Activated CD4-positive, alpha-beta T cell treated with anti-CD3 and anti-CD28 coated beads, Interleukin-2, amount 10 ng/mL, durations not matched to agents 24 days and 14 days (primary cell): ENCODE results near the gene NUBP1. TPM values are rescaled to one million over a fixed set of nuclear protein-coding genes. Genes with fewer than 3 reads are reported as not detected.
"Not testable (repeated sequence)": the region's sequence is repeated elsewhere in the genome, so short reads cannot be mapped to it uniquely, and the experiment has no call there.

Experiments
- DNase-seq: peaks from one replicate; pipeline ENCODE4 v3.0.0; 2022
- H3K27ac Mint-ChIP-seq: one replicate; pipeline ENCODE4 v1.8.0; 2022; ENCODE audit warnings: mild to moderate bottlenecking, mixed read lengths
- H3K27me3 Mint-ChIP-seq: one replicate; pipeline ENCODE4 v1.8.0; 2022; ENCODE audit warnings: mixed read lengths
- H3K36me3 Mint-ChIP-seq: one replicate; pipeline ENCODE4 v1.8.0; 2022; ENCODE audit warnings: low read depth, mild to moderate bottlenecking, mixed read lengths
- H3K4me1 Mint-ChIP-seq: one replicate; pipeline ENCODE4 v1.8.0; 2021; ENCODE audit warnings: mixed read lengths
- H3K4me3 Mint-ChIP-seq: one replicate; pipeline ENCODE4 v1.8.0; 2022; ENCODE audit warnings: mild to moderate bottlenecking, moderate library complexity, mixed read lengths
- H3K9me3 Mint-ChIP-seq: one replicate; pipeline ENCODE4 v1.8.0; 2021; ENCODE audit warnings: mixed read lengths
- intact Hi-C: fragments of 100-400 bp; cut with micrococcal nuclease; formaldehyde crosslinking; loops from one replicate; pipeline ENCODE4 v1.15.1; 2023
- total RNA-seq: library from RNA; stranded (reverse); gene quantifications from 2 replicates; pipeline ENCODE4 v1.2.3, GENCODE V29; 2022

NUBP1 gene
- total RNA-seq, 1 donor from 2014 or later, result 38.6 TPM

DNA sequence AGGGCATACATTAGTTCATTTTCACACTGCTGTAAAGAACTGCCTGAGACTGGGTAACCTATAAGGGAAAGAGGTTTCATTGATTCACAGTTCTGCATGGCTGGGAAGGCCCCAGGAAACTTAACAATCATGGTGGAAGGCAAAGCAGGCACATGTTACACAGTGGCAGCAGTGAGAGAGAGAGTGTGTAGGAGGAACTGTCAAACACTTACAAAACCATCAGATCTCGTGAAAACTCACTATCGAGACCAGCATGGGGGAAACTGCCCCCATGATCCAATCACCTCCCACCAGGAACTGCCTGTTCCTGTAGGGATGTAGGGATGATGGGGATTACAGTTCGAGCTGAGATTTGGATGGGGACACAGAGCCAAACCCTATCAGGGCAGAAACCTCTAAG lies 17.2 kb downstream of the NUBP1 start:
- intact Hi-C loops, result no loop called here
- Mint-ChIP-seq H3K4me3 (no peak overlapping the region), H3K27ac (no peak overlapping the region), H3K4me1 (peaks cover 3% of the 10 kb centered on the region), H3K27me3 (no peaks in the 10 kb centered on the region), H3K9me3 (peaks cover 6% of the 10 kb centered on the region), H3K36me3 (peaks cover 70% of the 10 kb centered on the region)
- no peak for DNase-seq

- Mint-ChIP-seq H3K27me3 (no peaks in the 10 kb centered on the region), H3K4me1 (peaks cover 3% of the 10 kb centered on the region), H3K27ac (no peak overlapping the region), H3K4me3 (no peak overlapping the region), H3K9me3 (peaks cover 6% of the 10 kb centered on the region), H3K36me3 (peaks cover 69% of the 10 kb centered on the region)
- intact Hi-C loops, result no loop called here
- no peak for DNase-seq
Measured at GRCh38 chr16:10761373-10761772, 17.7 kb downstream of the NUBP1 start.

- Mint-ChIP-seq H3K4me1 (peaks cover 3% of the 10 kb centered on the region), H3K27ac (no peak overlapping the region), H3K9me3 (peaks cover 6% of the 10 kb centered on the region), H3K27me3 (no peaks in the 10 kb centered on the region), H3K36me3 (peaks cover 66% of the 10 kb centered on the region), H3K4me3 (no peak overlapping the region)
- DNase-seq, result no peak
- intact Hi-C loops, result no loop called here
Measured at GRCh38 chr16:10762336-10763016, 18.8 kb downstream of the NUBP1 start.

GRCh38 chr16:10763456-10763855 lies 19.8 kb downstream of the NUBP1 start:
- Mint-ChIP-seq H3K27me3 (no peaks in the 10 kb centered on the region), H3K4me3 (no peak overlapping the region), H3K36me3 (peaks cover 64% of the 10 kb centered on the region), H3K4me1 (peaks cover 3% of the 10 kb centered on the region), H3K27ac (no peak overlapping the region), H3K9me3 (peaks cover 6% of the 10 kb centered on the region)
- DNase-seq, result no peak
- intact Hi-C loops, result no loop called here

DNA sequence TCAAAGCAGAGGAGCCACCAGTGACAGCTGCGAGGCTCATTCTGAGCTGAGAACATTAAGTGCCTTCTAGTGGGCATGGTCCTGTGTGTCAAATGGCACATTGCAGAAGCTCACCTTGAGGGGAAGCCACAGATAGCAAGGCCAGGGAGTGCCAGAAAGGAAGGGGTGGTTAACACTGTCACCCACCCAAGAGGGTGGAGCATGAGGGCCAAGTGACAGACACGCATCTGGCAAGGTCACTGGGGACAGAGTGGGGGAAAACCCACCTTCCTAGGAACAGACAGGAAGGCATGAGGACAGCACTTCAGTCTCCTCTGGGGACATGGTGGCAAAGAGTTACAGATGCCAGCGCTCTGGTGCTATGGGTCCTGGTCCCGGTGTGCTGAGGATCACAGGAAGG lies 22.1 kb downstream of the NUBP1 start:
- Mint-ChIP-seq H3K27ac (peak overlapping the region; percentile 15), H3K27me3 (no peaks in the 10 kb centered on the region), H3K4me3 (no peak overlapping the region), H3K4me1 (peaks cover 3% of the 10 kb centered on the region), H3K9me3 (peaks cover 6% of the 10 kb centered on the region), H3K36me3 (peaks cover 54% of the 10 kb centered on the region)
- DNase-seq, result no peak
- intact Hi-C loops, result no loop called here

GRCh38 chr16:10767127-10767526 lies 23.5 kb downstream of the NUBP1 start:
- Mint-ChIP-seq H3K4me3 (no peak overlapping the region), H3K27ac (no peak overlapping the region), H3K27me3 (no peaks in the 10 kb centered on the region), H3K9me3 (peaks cover 6% of the 10 kb centered on the region), H3K36me3 (peaks cover 42% of the 10 kb centered on the region), H3K4me1 (peaks cover 5% of the 10 kb centered on the region)
- intact Hi-C loops, result no loop called here
- DNase-seq, result no peak

- Mint-ChIP-seq H3K9me3 (no peaks in the 10 kb centered on the region), H3K27ac (no peak overlapping the region), H3K4me1 (peaks cover 7% of the 10 kb centered on the region), H3K27me3 (peaks cover 3% of the 10 kb centered on the region), H3K36me3 (peaks cover 23% of the 10 kb centered on the region), H3K4me3 (no peak overlapping the region)
- DNase-seq, result no peak
- intact Hi-C loops, result no loop called here
Measured at GRCh38 chr16:10769381-10769780, 25.7 kb downstream of the NUBP1 start.

GRCh38 chr16:10770907-10771306 lies 27.3 kb downstream of the NUBP1 start:
- peaks cover 12% of the 10 kb centered on the region for H3K27me3 Mint-ChIP-seq
- peaks cover 11% of the 10 kb centered on the region for H3K36me3 Mint-ChIP-seq
- no peak overlapping the region for H3K27ac Mint-ChIP-seq
- H3K4me1 Mint-ChIP-seq, result peaks cover 3% of the 10 kb centered on the region
- H3K4me3 Mint-ChIP-seq, result no peak overlapping the region
- intact Hi-C loops, result no loop called here
- H3K9me3 Mint-ChIP-seq, result no peaks in the 10 kb centered on the region
- peak; percentile 66 for DNase-seq

GRCh38 chr16:10776280-10776679 lies 32.6 kb downstream of the NUBP1 start:
- Mint-ChIP-seq H3K4me1 (peaks cover 4% of the 10 kb centered on the region), H3K4me3 (no peak overlapping the region), H3K36me3 (no peaks in the 10 kb centered on the region), H3K27me3 (peaks cover 36% of the 10 kb centered on the region), H3K27ac (no peak overlapping the region), H3K9me3 (no peaks in the 10 kb centered on the region)
- intact Hi-C loops, result no loop called here
- DNase-seq, result peak; percentile 65

GRCh38 chr16:10776923-10777322 lies 33.3 kb downstream of the NUBP1 start:
- intact Hi-C loops, result not testable (repeated sequence)

GRCh38 chr16:10777356-10777755 lies 33.7 kb downstream of the NUBP1 start:
- no peaks in the 10 kb centered on the region for H3K36me3 Mint-ChIP-seq
- intact Hi-C loops, result no loop called here
- DNase-seq, result no peak
- peaks cover 43% of the 10 kb centered on the region for H3K27me3 Mint-ChIP-seq
- H3K27ac Mint-ChIP-seq, result no peak overlapping the region
- H3K4me1 Mint-ChIP-seq, result peaks cover 4% of the 10 kb centered on the region
- no peak overlapping the region for H3K4me3 Mint-ChIP-seq
- H3K9me3 Mint-ChIP-seq, result no peaks in the 10 kb centered on the region

More at GRCh38 chr16:10776923-10777322, 33.3 kb downstream of the NUBP1 start:
- H3K4me1 Mint-ChIP-seq, H3K4me3 Mint-ChIP-seq, DNase-seq, H3K36me3 Mint-ChIP-seq, H3K9me3 Mint-ChIP-seq, H3K27ac Mint-ChIP-seq: not testable (repeated sequence)
- H3K27me3 Mint-ChIP-seq, result peaks cover 39% of the 10 kb centered on the region

DNA sequence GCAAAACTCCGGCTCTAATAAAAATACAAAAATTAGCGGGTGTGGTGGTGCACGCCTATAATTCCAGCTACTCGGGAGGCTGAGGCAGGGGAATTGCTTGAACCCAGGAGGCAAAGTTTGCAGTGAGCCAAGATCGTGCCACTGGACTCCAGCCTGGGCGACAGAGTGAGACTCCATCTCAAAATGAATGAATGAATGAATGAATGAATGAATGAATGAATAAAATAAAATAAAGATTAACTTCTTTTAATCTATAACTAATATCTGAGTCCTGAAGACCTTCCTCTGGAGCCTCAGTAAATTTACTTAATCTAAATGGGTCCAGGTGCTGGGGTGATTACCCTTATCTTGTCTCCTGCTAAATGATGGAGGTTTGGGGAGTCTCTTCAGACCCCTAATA lies 36.3 kb downstream of the NUBP1 start:
- peaks cover 46% of the 10 kb centered on the region for H3K27me3 Mint-ChIP-seq
- H3K4me1 Mint-ChIP-seq, DNase-seq, H3K4me3 Mint-ChIP-seq, intact Hi-C loops, H3K9me3 Mint-ChIP-seq, H3K27ac Mint-ChIP-seq, H3K36me3 Mint-ChIP-seq: not testable (repeated sequence)

DNA sequence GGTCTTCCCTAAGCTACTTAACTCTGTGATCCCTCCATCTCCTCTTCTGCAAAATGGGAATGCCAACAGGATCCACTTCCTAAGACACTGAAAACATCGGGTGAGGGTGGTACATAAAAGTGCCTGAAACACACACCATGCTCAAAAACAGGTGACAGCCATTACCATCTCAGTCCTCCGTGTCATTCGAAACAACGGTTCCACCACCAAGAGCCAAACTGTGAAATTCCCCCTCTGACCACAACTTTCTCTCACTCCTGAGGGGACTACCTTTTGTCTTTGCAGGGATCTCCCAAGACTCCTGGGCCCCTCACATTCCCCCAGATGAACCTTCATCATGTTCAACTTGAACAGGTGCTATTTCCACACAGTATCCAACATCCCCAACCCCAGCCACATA lies 37.0 kb downstream of the NUBP1 start:
- Mint-ChIP-seq H3K4me1 (peaks cover 3% of the 10 kb centered on the region), H3K27me3 (peaks cover 40% of the 10 kb centered on the region), H3K27ac (no peak overlapping the region), H3K4me3 (no peak overlapping the region), H3K36me3 (no peaks in the 10 kb centered on the region), H3K9me3 (no peaks in the 10 kb centered on the region)
- no peak for DNase-seq
- intact Hi-C loops, result no loop called here

- Mint-ChIP-seq H3K27me3 (peaks cover 38% of the 10 kb centered on the region), H3K27ac (no peak overlapping the region), H3K9me3 (no peaks in the 10 kb centered on the region), H3K4me3 (no peak overlapping the region), H3K36me3 (no peaks in the 10 kb centered on the region), H3K4me1 (no peaks in the 10 kb centered on the region)
- intact Hi-C loops, result no loop called here
- no peak for DNase-seq
Measured at GRCh38 chr16:10782628-10783027, 39.0 kb downstream of the NUBP1 start.

DNA sequence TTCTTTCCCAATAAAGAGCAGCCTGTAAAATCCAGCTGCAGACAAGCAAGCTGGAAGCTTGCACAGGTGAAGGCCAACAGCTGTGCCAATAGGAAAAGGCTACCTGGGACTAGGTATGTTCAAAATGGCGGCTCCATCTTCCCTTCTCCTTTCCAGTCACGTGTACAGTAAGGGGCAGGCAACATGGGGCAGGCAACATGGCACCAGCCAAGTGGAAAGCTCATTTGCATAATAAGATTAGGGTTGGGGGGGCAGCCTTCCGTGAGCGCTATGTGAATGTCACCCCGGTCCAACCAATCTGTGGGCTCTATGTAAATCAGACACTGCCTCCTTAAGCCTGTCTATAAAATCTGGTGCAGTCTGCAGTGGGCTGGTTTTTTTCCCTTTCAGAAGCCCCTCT lies 43.7 kb downstream of the NUBP1 start:
- H3K27ac Mint-ChIP-seq, result no peak overlapping the region
- intact Hi-C loops, result no loop called here
- H3K9me3 Mint-ChIP-seq, result no peaks in the 10 kb centered on the region

More for the DNA sequence above, 43.7 kb downstream of the NUBP1 start:
- H3K27me3 Mint-ChIP-seq, result peaks cover 17% of the 10 kb centered on the region
- H3K36me3 Mint-ChIP-seq, result no peaks in the 10 kb centered on the region
- no peaks in the 10 kb centered on the region for H3K4me1 Mint-ChIP-seq
- DNase-seq, result no peak
- no peak overlapping the region for H3K4me3 Mint-ChIP-seq
